Thoracic aorta (tissue), 2 donors: ENCODE results near the gene TYW5. TPM values are rescaled to one million over a fixed set of nuclear protein-coding genes. Genes with fewer than 3 reads are reported as not detected.

ENCODE experiments used
- ATAC-seq: fragments of 150-250 bp; one replicate; pipeline ENCODE4 v1.8.0; 2017; ENCODE audit warnings: low read depth; ENCODE audit not compliant: insufficient number of reproducible peaks, low FRiP score
- DNase-seq: peaks from one replicate; pipeline ENCODE4 v3.0.0-alpha.2; 2020; ENCODE audit warnings: low spot score
- H3K27ac ChIP-seq, 2 donors: fragments of 200-600 bp; sonication (generic); 1 replicate in 1 of 2; 2 replicates in 1 of 2; pipeline ENCODE4 v1.5.1; 2016; ENCODE audit warnings: mild to moderate bottlenecking in 2 of 2, moderate library complexity in 2 of 2
- H3K27me3 ChIP-seq: fragments of 200-600 bp; sonication (generic); replicated peaks from 2 replicates; pipeline ENCODE4 v1.6.0; 2016; ENCODE audit warnings: mild to moderate bottlenecking; ENCODE audit not compliant: insufficient read depth
- H3K36me3 ChIP-seq: fragments of 200-600 bp; sonication (generic); one replicate; pipeline ENCODE4 v1.5.1; 2016
- H3K4me1 ChIP-seq, 2 donors: fragments of 200-600 bp; sonication (generic); 1 replicate in 1 of 2; 2 replicates in 1 of 2; pipeline versions ENCODE4 v1.5.1 to v1.6.0; 2016; ENCODE audit warnings: low read depth in 2 of 2, mild to moderate bottlenecking in 1 of 2; ENCODE audit not compliant: control insufficient read depth in 1 of 2
- H3K4me3 ChIP-seq: fragments of 200-600 bp; sonication (generic); 2 replicates; pipeline ENCODE4 v1.5.1; 2016; ENCODE audit warnings: mild to moderate bottlenecking
- H3K9me3 ChIP-seq: fragments of 200-600 bp; sonication (generic); 2 replicates; pipeline ENCODE4 v1.5.1; 2016
- CTCF ChIP-seq: fragments of 200-600 bp; sonication (generic); IDR thresholded peaks from one replicate; pipeline ENCODE4 v1.5.1; 2019; ENCODE audit warnings: antibody characterized with exemption
- total RNA-seq, 2 donors: library from RNA; depleted of rRNA; stranded (reverse); fragments of >200 nt; gene quantifications; one replicate each; pipeline versions ENCODE4 v1.1.0 to v1.2.3, GENCODE V29; 2016

Gene TYW5
- total RNA-seq, 2 donors from 2014 or later = 5.3 to 9.8 TPM

- no peak for TF ChIP-seq CTCF
- Histone ChIP-seq H3K27me3 (no peaks in the 10 kb centered on the region), H3K4me1 (no peaks in the 10 kb centered on the region), H3K36me3 (no peaks in the 10 kb centered on the region), H3K4me3 (no peak overlapping the region), H3K27ac (no peak overlapping the region), H3K9me3 (no peaks in the 10 kb centered on the region)
- no peak for DNase-seq
- no peak for ATAC-seq
Observed at GRCh38 chr2:199988151-199988550, 32.9 kb upstream of the TYW5 start.

GRCh38 chr2:199987586-199987985 is 32.3 kb upstream of the TYW5 start:
- no peak for TF ChIP-seq CTCF
- Histone ChIP-seq H3K4me1 (no peaks in the 10 kb centered on the region), H3K9me3 (no peaks in the 10 kb centered on the region), H3K4me3 (no peak overlapping the region), H3K27me3 (no peaks in the 10 kb centered on the region), H3K27ac (no peak overlapping the region), H3K36me3 (no peaks in the 10 kb centered on the region)
- DNase-seq = no peak
- ATAC-seq = no peak

- H3K27ac ChIP-seq = no peak overlapping the region
- TF ChIP-seq CTCF = no peak
- ATAC-seq (no peak), DNase-seq (no peak)
- no peaks in the 10 kb centered on the region for H3K36me3 ChIP-seq
- no peak overlapping the region for H3K4me3 ChIP-seq
- H3K27me3 ChIP-seq = no peaks in the 10 kb centered on the region
- no peaks in the 10 kb centered on the region for H3K4me1 ChIP-seq
- no peaks in the 10 kb centered on the region for H3K9me3 ChIP-seq
Observed at GRCh38 chr2:199985625-199986207, 30.4 kb upstream of the TYW5 start.

- Histone ChIP-seq H3K4me1 (peaks cover 0 to 1% of the 10 kb centered on the region in 2 donors), H3K4me3 (no peak overlapping the region), H3K27me3 (no peaks in the 10 kb centered on the region), H3K27ac (no peak overlapping the region), H3K9me3 (no peaks in the 10 kb centered on the region), H3K36me3 (no peaks in the 10 kb centered on the region)
- DNase-seq (no peak), ATAC-seq (no peak)
- no peak for TF ChIP-seq CTCF
Observed at GRCh38 chr2:199984755-199985154, 29.5 kb upstream of the TYW5 start.

- ATAC-seq (no peak), DNase-seq (no peak)
- no peaks in the 10 kb centered on the region for H3K27me3 ChIP-seq
- TF ChIP-seq CTCF = no peak
- no peak overlapping the region for H3K27ac ChIP-seq
- no peak overlapping the region for H3K4me3 ChIP-seq
- no peaks in the 10 kb centered on the region for H3K9me3 ChIP-seq
- H3K4me1 ChIP-seq = peaks cover 0 to 5% of the 10 kb centered on the region in 2 donors
- H3K36me3 ChIP-seq = no peaks in the 10 kb centered on the region
Observed at GRCh38 chr2:199984159-199984558, 28.9 kb upstream of the TYW5 start.
